PC-9 (cell line): Measurements from ENCODE around the gene MMP13. TPM values are rescaled to one million over a fixed set of nuclear protein-coding genes. Genes with fewer than 3 reads are reported as not detected.
"Not testable (repeated sequence)": the region's sequence is repeated elsewhere in the genome, so short reads cannot be mapped to it uniquely, and the experiment has no call there.

Experiments used
- BruUV-seq: library from RNA; stranded (reverse); fragments of 400-500 nt; replicated peaks from 2 replicates; lab custom pipeline; 2021; lab: Mats Ljungman, UMichigan
- CTCF ChIA-PET: fragments of 300-600 bp; sonication (Branson Sonifier 250); formaldehyde crosslinking; loops from one replicate; lab custom pipeline; 2022; ENCODE audit warnings: antibody characterized with exemption; lab: Charles Lee
- POLR2A ChIA-PET: fragments of 300-600 bp; sonication (Branson Sonifier 250); formaldehyde crosslinking; loops from one replicate; lab custom pipeline; 2022; ENCODE audit warnings: antibody characterized with exemption; ENCODE audit not compliant: unreplicated experiment; lab: Charles Lee
- DNase-seq, 2 experiments: peaks; one replicate each; pipeline versions ENCODE4 v3.0.0 to v3.0.0-alpha.2; 2015 to 2022; ENCODE audit warnings: mixed read lengths in 1 of 2
- H2AFZ ChIP-seq: fragments of 200-600 bp; sonication (generic); 2 replicates; pipeline ENCODE4 v1.8.1; 2017; ENCODE audit warnings: antibody characterized with exemption
- H3F3A ChIP-seq: fragments of 200-600 bp; sonication (generic); 2 replicates; pipeline ENCODE4 v1.8.1; 2017; ENCODE audit warnings: antibody characterized with exemption, mild to moderate bottlenecking, low read depth; ENCODE audit not compliant: insufficient read depth
- H3K27ac ChIP-seq: fragments of 200-600 bp; sonication (generic); 2 replicates; pipeline ENCODE4 v1.6.1; 2016; ENCODE audit warnings: mixed run types
- H3K27me3 ChIP-seq: fragments of 200-600 bp; sonication (generic); 2 replicates; pipeline ENCODE4 v1.6.1; 2016; ENCODE audit warnings: low read depth, mixed run types; ENCODE audit not compliant: insufficient read depth
- H3K36me3 ChIP-seq: fragments of 200-600 bp; sonication (generic); 2 replicates; pipeline ENCODE4 v1.6.1; 2016; ENCODE audit warnings: low read depth, mixed run types
- H3K4me1 ChIP-seq: fragments of 200-600 bp; sonication (generic); replicated peaks from 2 replicates; pipeline ENCODE4 v1.6.1; 2016; ENCODE audit warnings: mixed run types; ENCODE audit not compliant: insufficient read depth
- H3K4me2 ChIP-seq: fragments of 200-600 bp; sonication (generic); 2 replicates; pipeline ENCODE4 v1.6.1; 2017; ENCODE audit warnings: mixed run types
- H3K4me3 ChIP-seq: fragments of 200-600 bp; sonication (generic); 2 replicates; pipeline ENCODE4 v1.6.1; 2016; ENCODE audit warnings: mixed run types
- H3K79me2 ChIP-seq: fragments of 200-600 bp; sonication (generic); 2 replicates; pipeline ENCODE4 v1.6.1; 2017; ENCODE audit warnings: low read depth, mixed run types
- H3K9me2 ChIP-seq: fragments of 200-600 bp; sonication (generic); 2 replicates; pipeline ENCODE4 v1.8.1; 2017; ENCODE audit warnings: mild to moderate bottlenecking; ENCODE audit not compliant: insufficient read depth
- H3K9me3 ChIP-seq: fragments of 200-600 bp; sonication (generic); 2 replicates; pipeline ENCODE4 v1.8.1; 2016; ENCODE audit warnings: low read depth; ENCODE audit not compliant: insufficient read depth
- H4K20me1 ChIP-seq: fragments of 200-600 bp; sonication (generic); 2 replicates; pipeline ENCODE4 v1.8.1; 2017; ENCODE audit not compliant: insufficient read depth
- EZH2 ChIP-seq: fragments of 200-600 bp; sonication (generic); IDR thresholded peaks from 2 replicates; pipeline ENCODE4 v1.8.0; 2017; ENCODE audit warnings: antibody characterized with exemption, low read depth
- intact Hi-C: fragments of 100-400 bp; cut with micrococcal nuclease; formaldehyde crosslinking; loops from one replicate; pipeline ENCODE4 v1.10.0; 2022; ENCODE audit not compliant: unreplicated experiment
- total RNA-seq: library from RNA; stranded (reverse); gene quantifications from 2 replicates; pipeline ENCODE4 v1.2.3, GENCODE V29; 2021
- TF ChIP-seq, protein P1 (sequence below): fragments of 200-600 bp; sonication (generic); conservative IDR thresholded peaks from 2 replicates; pipeline ENCODE4 v1.6.1; 2017; ENCODE audit warnings: mixed run types, antibody characterized with exemption, mild to moderate bottlenecking, moderate library complexity

Gene MMP13
- total RNA-seq, 1 experiment from 2014 or later: not detected

- H3K27ac ChIP-seq: 0 out of 2 replicates have a peak overlapping the region, but pooled peaks have one; percentile 29
- no peak overlapping the region for H2AFZ ChIP-seq
- H3K4me1 ChIP-seq: peaks cover 24% of the 10 kb centered on the region
- H3K79me2 ChIP-seq: no peaks in the 10 kb centered on the region
- no peak overlapping the region for H3K4me3 ChIP-seq
- H3K27me3 ChIP-seq: no peaks in the 10 kb centered on the region
- H3K9me2 ChIP-seq: no peaks in the 10 kb centered on the region
- H3F3A ChIP-seq: peaks cover 5% of the 10 kb centered on the region; the same call in 1 of the 2 replicates
- no TSS peak for BruUV-seq
- TF ChIP-seq, protein P1, sequence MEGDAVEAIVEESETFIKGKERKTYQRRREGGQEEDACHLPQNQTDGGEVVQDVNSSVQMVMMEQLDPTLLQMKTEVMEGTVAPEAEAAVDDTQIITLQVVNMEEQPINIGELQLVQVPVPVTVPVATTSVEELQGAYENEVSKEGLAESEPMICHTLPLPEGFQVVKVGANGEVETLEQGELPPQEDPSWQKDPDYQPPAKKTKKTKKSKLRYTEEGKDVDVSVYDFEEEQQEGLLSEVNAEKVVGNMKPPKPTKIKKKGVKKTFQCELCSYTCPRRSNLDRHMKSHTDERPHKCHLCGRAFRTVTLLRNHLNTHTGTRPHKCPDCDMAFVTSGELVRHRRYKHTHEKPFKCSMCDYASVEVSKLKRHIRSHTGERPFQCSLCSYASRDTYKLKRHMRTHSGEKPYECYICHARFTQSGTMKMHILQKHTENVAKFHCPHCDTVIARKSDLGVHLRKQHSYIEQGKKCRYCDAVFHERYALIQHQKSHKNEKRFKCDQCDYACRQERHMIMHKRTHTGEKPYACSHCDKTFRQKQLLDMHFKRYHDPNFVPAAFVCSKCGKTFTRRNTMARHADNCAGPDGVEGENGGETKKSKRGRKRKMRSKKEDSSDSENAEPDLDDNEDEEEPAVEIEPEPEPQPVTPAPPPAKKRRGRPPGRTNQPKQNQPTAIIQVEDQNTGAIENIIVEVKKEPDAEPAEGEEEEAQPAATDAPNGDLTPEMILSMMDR: no peak
- no peak for TF ChIP-seq EZH2
- H3K36me3 ChIP-seq: no peaks in the 10 kb centered on the region
- DNase-seq: peak; percentile 36 to 64
- ChIA-PET POLR2A (no interaction called here), CTCF (interaction anchor here (0.6 kb wide), 1 partner anchor 178 kb away, joined by 3 read pairs; no protein-coding TSS in a partner anchor)
- intact Hi-C loops: loop anchor here (10.0 kb wide), 1 partner anchor 107 kb away; no protein-coding TSS in a partner anchor
- H3K4me2 ChIP-seq: peak overlapping the region; percentile 20; the same call in 1 of the 2 replicates
- no peaks in the 10 kb centered on the region for H3K9me3 ChIP-seq
- no peaks in the 10 kb centered on the region for H4K20me1 ChIP-seq
These were observed 43.6 kb downstream of the MMP13 start for GRCh38 chr11:102911758-102912481.

- H3K27ac ChIP-seq, H3K27me3 ChIP-seq, intact Hi-C loops, H3K9me3 ChIP-seq, H3K9me2 ChIP-seq, POLR2A ChIA-PET, H4K20me1 ChIP-seq, H3K4me3 ChIP-seq, H3F3A ChIP-seq, H3K36me3 ChIP-seq, H3K79me2 ChIP-seq, H2AFZ ChIP-seq, BruUV-seq: not testable (repeated sequence)
- peak overlapping the region; percentile 31 for H3K4me2 ChIP-seq
- CTCF ChIA-PET: interaction anchor here (0.7 kb wide), 1 partner anchor 9 kb away, joined by 3 read pairs; no protein-coding TSS in a partner anchor
- H3K4me1 ChIP-seq: peaks cover 11% of the 10 kb centered on the region
- peak in 1 of 2 experiments; percentile 33 for DNase-seq
These were observed 49.7 kb downstream of the MMP13 start for GRCh38 chr11:102905848-102906247.

- H3K4me3 ChIP-seq, CTCF ChIA-PET, H3K27ac ChIP-seq, POLR2A ChIA-PET, H4K20me1 ChIP-seq, H3K79me2 ChIP-seq, intact Hi-C loops, H3K9me3 ChIP-seq, H3K36me3 ChIP-seq, H3K4me2 ChIP-seq, BruUV-seq, H3K9me2 ChIP-seq, H3K27me3 ChIP-seq, DNase-seq, H3F3A ChIP-seq: not testable (repeated sequence)
- Histone ChIP-seq H2AFZ (peak overlapping the region; percentile 57; the same call in 1 of the 2 replicates), H3K4me1 (peaks cover 11% of the 10 kb centered on the region)
These were observed 51.6 kb downstream of the MMP13 start for GRCh38 chr11:102903895-102904294.

- H4K20me1 ChIP-seq: no peaks in the 10 kb centered on the region
- H3K79me2 ChIP-seq: no peaks in the 10 kb centered on the region
- no peak overlapping the region for H3K4me2 ChIP-seq
- H3K27me3 ChIP-seq: no peaks in the 10 kb centered on the region
- TF ChIP-seq EZH2: no peak
- TF ChIP-seq, protein P1: no peak
- no peaks in the 10 kb centered on the region for H3F3A ChIP-seq
- BruUV-seq: no TSS peak
- H3K9me2 ChIP-seq: no peaks in the 10 kb centered on the region
- H2AFZ ChIP-seq: no peak overlapping the region
- ChIA-PET CTCF (no interaction called here), POLR2A (no interaction called here)
- H3K9me3 ChIP-seq: peaks cover 10% of the 10 kb centered on the region
- DNase-seq: no peak
- H3K36me3 ChIP-seq: no peaks in the 10 kb centered on the region
- H3K4me3 ChIP-seq: no peak overlapping the region
- H3K27ac ChIP-seq: no peak overlapping the region
- H3K4me1 ChIP-seq: peaks cover under 1% of the 10 kb centered on the region; the same call in 1 of the 2 replicates
- intact Hi-C loops: no loop called here
These were observed 55.2 kb downstream of the MMP13 start for GRCh38 chr11:102900346-102900745.
